Measurements from ENCODE around the gene ASTN1.
"Not testable (repeated sequence)": the region's sequence is repeated elsewhere in the genome, so short reads cannot be mapped to it uniquely, and the experiment has no call there.

The ASTN1 gene

DNA sequence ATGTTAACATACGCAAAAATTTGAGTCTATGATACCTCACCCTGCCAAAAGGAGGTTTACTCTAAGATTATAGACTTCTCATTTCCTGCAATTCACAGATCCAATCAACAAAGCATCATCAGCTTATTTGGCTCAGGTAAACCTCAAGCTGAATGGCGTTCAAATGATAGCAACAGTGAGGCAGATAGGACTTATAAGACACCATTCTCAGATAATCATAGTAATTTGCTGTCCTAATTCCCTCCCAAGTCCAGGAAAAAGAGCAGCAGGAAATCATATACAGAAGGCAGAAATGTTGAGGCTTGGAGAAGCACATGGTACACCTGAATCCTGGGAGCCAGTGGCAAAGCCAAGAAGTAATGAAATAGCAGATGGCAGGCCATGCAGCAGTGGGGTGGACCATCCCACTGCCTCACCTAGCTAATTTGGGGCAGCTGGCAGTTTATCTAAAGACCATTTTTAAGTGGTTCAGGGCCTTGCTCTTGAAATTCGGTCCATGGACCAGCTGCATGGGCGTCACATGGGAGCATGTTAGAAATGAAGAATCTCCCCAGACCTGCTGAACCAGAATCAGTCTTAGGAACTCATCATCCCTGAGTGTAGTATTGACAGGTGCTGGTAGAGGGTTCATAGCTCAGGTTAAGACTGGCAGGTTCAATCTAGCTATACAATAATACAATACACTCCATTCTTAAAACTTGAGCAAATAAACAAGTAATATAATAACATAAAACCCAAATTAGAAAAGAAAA lies 57.7 kb downstream of the ASTN1 start:
- no peak for DNase-seq (ENCODE audit: low spot score)

DNA sequence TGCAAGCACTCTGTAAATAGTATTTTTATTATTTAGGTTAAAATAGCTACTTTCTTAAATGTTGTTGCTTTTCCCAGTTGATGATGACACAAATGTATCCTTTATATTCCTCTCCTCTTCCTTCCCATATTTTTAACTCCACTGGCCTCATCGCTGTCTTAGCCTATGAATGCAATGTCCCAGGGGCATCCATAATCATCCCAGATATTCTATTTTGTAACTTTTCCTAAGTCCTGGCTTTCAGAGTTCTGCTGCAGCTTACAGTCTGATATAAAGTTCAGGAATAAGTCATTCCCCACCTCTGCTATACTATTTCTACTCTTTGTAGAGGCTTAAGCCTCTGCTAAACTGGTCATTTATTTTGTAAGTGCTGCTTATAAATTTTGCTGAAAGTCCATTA lies 58.3 kb downstream of the ASTN1 start:
- DNase-seq (ENCODE audit: low spot score): no peak

DNA sequence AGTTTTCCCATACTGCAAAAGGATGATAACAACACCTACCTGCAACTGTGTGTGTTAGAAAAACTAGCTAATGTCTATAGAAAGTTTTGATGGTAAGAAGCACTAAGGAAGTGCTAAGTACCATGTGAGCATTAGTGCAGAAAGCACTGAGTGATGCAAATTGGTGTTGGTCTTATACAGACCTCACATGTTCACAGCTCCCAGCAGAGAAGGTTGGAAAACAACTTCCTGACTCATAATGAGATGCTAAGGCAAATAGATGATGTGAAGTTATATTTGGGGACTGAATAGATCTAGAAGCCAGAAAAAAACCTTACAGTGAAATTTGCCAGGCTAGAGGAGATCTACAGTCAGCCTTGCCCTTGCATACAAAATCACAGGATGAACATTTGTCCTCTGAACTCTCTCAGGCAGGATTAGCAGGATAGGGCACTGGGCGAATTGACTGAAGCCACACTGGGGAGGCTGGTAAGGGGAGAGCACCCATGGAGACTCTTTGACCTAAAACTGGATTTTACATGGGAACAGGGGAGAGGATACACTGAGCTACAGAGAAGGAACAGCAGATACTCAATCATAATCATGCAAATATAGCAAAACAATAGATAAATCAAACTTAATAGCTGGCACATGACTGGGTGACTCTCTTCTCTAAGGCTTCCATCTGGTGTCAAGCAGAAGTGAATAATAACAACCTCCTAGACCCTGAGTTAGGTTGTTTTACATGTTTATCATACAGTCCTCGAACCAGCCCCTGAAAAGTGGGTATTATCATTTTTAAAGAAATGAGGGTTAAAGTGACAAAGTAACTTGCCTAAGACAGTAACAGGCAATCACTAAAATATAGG lies 61.3 kb downstream of the ASTN1 start:
- no peak for DNase-seq (ENCODE audit: low spot score)

DNA sequence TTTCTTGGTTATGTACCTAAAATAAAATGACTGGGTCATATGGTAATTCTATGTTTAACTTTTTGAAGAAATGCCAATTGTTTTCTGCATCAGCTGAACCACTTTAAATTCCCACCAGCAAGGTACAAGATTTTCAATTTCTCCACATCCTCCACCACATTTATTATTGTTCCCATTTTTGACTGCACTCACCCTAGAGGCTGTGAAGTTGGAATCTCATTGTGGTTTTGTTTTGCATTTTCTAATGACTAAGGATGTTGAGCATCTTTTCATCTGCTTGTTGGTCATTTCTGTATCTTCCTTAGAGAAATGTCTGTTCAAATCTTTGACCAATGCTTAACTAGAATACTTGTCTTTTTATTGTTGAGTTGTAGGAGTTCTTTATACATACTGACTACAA lies 72.5 kb downstream of the ASTN1 start:
- no peak for DNase-seq (ENCODE audit: low spot score)

DNA sequence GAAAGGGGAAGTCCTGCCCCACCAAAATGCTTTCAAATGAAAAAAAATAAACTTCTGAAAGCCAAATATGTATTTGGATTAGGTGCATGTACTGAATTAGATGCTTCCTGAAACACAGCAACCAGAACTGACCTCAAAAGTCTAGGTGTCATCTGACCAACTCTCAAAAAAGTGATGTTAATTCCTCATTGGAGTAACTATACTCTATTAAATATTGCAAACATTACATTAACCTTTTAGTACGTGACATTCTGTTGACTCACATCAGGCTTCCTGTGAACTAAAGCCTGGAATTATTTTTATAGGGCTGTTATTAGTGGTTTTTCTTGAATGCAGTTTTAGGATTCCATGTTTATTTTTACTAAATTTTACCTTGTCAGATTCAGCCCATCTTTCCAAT lies 73.5 kb downstream of the ASTN1 start:
- DNase-seq (ENCODE audit: low spot score): no peak

DNA sequence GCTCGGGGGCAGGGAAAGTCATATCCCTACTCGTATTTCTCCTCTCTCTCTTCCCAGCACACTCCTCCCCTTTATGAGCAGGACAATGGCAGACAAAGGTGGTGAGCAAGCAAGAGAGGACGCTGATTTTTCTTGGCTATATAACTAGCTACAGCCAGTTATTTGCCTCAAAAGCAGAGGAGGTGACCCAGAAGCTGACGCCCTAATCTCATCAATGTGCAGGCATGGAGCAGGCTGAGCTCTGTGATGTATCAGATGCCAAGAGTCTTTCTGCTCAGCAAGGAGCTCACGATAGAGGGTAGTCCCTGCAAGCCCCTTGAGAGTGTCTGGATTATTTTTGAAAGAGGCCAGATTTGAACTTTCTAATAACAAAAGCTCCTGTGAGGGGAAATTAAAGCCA lies 75.5 kb downstream of the ASTN1 start:
- no peak for DNase-seq (ENCODE audit: low spot score)

DNA sequence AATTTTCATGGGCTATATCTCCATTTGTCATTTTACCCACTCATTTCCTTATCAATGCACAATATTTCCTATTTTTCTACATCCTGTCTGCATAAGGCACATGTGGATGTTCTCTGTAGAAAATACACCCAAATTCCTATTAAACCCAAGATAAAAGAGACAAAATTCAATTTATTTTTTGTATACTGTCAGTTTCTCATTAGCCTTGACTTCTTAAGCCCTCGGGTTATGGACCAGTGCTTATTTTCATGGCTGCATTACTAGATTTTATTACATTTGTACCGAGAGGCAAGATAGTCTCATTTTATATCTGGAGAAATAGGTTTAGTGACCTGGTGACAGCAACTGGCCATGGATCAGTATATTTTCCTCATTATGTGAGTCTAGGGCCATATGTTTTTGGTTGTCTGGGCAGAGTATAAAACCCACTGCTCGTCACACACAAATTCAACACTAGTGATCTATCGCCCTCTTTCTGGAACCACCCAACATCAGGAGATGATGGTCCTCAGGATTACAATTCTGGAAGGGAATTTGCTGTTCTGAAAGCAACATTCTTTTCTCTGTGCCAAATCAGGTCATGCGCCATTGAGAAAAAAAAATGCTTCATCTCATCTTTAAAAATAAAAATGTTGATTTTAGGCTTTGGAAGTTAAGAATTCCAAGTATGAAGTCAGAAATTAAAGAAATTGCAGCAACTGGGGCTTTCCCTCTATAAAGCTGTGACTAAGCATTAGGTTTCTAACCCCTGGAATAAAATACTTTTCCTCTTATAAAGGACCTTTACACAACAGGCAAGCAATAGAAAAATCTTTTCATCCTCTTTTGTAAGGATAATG lies 81.4 kb downstream of the ASTN1 start:
- DNase-seq (ENCODE audit: low spot score): no peak

DNA sequence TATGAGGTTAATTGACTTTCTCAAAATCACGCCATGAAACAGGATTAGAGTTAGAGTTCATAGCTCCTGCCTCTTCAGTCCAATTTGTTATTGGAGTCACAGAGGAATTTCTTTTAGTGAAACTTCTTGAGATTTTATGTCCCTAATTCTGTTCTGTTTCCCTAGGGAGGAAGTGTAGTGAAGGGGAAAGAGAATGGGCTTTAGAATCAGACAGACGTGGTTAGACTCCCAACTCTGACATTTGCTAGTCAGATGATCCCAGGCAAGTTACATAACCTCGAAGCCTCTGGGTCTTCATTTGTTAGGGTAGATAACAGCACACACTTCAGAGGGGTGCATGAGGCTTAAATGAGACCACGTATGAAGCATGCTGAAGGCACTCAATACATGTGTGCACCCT lies 83.9 kb downstream of the ASTN1 start:
- DNase-seq (ENCODE audit: low spot score): no peak

DNA sequence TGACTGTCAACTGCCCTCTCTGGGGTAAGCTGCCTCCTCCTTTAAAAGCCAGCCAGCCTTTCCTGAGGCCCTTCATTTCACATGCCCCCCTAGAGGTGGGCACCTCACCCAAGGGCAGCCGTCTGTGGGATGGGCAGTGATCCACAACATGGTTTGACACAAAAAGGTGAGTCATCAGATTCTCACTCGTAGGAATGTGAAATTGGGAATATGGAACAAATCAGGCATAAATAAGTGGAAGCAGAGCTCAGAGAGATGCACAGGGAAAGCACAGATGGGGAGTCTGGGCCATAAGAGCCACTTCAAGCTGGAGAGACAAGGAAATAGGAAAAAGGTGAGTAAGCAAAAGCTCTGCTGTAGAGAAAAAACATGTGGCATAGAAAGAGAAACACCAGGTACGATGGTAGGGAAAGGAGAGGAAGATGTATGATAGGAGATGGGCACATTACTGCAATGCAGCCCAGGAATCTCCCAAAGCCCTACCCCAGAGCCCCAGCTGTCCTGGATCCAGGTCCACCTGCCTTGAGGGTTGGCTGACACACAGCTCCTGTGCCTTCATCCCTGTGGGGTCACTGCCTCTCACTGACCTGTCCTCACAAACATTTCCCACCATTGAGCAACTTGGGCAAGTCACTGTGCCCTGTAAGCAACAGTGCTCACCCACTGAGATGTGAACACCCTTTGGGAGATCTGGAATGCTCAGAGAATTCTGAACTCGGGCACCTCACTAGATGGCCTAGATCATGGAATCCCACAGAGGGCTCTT lies 86.6 kb downstream of the ASTN1 start:
- DNase-seq (ENCODE audit: low spot score): no peak

DNA sequence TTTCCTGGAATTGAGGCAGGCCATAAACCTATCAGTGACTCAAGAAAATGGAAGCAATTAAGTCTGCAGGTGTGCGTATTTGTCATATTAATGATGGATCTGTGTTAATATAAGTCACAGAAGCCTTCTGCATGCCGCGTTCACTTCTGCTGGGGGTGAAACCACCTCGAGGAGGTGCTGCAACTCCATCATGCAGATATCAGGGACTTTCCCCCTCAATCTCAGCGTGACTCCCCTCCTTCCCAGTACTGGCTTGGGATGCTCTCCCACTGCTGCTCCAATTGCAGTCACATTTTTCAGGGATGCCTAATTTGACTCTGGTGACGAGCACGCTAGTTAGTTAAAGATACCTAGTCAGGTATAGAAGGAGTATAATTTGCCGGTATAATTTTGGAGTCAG lies 87.5 kb downstream of the ASTN1 start:
- DNase-seq (ENCODE audit: low spot score): no peak

DNA sequence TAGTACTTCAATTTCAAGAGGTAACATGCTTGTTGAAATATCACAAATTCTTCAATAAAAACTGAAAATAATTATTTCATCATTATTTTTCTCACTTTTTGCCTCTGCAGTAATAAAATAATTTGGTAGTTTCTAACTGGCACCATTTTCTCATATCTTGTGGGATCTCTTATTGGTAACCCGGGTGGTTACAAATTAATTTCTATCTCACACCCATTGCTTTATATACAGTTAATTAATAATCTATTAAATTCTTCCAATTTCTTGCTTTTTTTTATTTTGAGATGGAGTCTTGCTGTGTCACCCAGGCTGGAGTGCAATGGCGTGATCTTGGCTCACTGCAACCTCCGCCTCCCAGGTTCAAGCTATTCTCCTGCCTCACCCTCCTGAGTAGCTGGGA lies 89.7 kb downstream of the ASTN1 start:
- DNase-seq (ENCODE audit: low spot score): not testable (repeated sequence)

DNA sequence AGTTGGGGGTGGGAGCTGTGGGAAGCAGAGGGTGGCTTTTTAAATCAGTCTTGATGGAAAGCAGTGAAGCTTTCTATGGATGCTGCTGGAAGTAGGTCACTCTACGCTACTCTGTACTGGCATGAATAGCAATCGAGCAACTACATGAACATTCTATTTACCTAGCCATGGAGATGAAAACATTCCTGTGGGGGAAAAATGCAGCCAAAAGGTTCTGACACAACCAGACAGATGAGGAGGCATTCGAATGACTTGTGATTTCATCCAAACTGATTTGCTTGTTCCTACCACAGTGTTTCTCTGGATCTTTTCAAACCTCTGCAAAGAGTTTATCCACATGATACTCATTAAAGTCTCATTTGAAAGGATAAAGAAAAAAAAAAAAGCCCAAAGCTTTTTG lies 95.0 kb downstream of the ASTN1 start:
- DNase-seq (ENCODE audit: low spot score): no peak

DNA sequence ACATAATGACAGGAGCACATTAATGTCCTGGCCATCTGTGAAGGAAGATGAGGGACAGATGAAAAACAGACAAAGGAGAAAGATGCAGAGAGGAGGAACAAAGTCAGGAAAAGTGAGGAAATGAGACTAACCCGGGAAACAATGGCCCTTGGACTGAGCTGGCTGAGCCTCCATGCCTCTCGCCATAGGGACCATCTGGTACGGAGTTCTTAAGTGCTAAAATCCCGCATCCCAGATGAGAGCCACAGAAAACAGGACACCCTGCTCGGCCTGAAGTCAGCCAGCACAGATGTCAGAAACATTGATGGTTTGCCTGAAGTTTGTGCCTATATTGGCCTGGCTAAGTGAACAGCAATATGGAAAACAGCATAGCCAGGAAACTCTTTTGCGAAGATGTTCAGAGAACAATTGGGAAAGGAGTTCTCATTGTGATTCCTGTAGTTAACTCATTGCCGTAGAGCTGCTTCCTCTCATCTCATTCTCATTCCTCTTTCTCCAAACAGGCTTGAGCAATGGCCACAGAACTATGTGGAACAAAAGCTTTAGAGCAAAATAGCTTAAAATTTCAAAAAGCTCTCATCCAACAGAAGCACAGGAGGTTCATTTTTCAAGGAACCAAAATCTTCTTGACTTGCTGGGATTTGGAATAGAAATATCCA lies 96.6 kb downstream of the ASTN1 start:
- DNase-seq (ENCODE audit: low spot score): no peak

DNA sequence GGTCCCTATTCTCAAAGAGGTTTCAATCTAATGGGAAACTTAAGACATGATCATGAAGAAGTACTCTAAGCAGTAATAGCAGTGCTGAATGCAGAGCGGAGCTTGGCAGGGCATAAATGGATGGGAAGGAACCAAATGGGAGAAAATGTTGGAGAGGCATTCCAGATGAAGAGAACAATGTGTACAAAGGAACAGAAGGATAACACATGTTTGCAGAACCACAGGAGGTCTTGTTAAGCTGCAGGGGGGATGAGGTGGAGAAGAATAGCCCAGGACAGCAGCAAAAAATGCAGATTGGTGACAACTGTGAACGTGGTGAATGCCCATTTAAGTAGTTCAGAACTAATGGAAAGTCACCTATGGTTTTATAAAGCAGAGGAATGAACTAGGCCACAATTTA lies 99.1 kb downstream of the ASTN1 start:
- DNase-seq (ENCODE audit: low spot score): no peak

DNA sequence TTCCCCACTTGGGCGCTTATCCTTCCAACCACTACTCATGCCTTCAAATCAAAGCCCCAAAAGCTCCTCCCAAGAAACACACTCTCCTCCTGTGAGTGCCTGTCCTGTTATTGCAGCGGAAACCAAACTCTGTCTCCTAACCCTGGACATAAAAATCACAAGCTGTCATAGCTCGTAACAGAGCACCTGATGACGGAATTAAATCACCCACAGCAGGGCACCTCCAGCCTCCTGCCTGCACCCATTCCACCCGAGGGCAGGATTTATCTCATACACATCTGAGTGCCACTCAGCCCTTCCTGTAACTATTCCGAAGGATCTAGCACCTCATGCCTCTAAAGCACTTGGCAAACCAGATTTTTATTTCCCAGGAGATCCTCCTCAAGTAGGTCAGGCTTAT lies 100.9 kb downstream of the ASTN1 start:
- DNase-seq (ENCODE audit: low spot score): no peak

DNA sequence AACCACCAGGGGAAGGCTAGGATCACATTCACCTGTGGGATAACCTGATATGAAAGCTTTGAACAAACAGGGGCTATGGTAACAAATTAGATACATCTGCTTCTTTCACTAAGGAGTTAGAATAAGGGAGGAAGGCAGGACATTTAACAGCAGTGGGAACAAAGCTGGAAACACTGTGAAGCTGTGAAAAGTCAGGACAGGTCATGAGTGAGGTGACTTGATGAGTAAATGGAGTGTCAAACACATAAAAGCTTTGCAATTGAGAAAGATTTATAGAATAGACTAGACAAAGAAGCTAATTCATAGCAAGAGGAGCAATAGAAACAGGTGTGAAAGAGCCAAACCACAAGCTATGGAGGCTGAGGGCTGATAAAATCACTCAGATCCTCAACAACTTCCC lies 110.0 kb downstream of the ASTN1 start:
- DNase-seq (ENCODE audit: low spot score): no peak

DNA sequence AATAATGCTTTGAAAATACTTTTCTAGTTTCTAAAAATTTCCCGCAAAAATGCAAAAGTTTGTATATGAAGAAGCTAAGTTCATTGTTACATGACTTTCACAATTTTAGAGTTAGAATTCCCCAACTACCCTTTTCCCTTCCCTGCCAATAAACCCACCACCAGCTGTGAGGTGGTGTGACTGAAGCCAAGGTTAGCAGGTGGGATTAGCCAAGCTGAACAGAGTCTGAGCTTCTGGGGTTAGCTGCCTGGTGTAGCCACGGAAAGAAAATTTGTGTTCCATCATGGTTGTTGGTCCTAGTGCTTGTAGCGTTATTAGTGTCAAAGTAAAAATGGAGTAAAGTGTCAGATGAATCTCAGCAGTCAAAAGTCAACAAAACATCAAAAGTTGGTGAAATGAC lies 110.9 kb downstream of the ASTN1 start:
- DNase-seq (ENCODE audit: low spot score): no peak

DNA sequence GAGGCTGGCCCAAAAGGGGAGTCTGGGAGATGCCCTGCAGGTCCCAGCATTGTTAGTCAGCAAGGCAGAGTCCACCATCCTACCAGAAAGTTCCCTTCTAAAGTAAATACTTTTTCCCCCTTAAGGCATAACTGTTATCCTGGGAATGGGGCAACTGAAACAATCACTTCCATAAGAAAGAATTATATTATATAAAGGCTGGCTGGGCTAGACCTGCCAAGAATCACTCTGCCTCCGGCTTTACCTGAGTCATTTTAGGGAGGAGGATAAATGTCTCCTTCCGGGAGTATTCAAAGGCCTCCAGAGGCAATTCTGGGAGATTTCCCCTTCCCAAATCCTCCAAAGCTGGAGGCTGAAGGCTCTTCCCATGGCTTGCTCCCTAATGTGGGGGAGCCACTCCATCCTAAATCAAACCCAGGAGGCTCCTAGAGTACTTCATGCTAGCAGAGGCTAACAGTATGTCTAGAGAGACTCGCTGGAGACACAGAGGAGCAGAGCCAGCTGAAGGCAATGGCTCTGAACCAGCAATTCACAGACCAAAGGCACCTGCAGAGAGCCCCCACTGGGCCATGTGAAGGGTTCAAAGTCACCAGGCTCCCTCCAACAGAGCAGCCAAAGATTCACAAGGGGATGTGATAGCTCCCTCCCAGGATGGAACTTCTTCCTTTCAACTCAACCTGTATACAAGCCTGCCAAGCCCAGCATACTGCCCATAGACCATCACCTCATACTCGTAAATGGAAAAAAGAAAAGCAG lies 116.0 kb downstream of the ASTN1 start:
- no peak for DNase-seq (ENCODE audit: low spot score)

DNA sequence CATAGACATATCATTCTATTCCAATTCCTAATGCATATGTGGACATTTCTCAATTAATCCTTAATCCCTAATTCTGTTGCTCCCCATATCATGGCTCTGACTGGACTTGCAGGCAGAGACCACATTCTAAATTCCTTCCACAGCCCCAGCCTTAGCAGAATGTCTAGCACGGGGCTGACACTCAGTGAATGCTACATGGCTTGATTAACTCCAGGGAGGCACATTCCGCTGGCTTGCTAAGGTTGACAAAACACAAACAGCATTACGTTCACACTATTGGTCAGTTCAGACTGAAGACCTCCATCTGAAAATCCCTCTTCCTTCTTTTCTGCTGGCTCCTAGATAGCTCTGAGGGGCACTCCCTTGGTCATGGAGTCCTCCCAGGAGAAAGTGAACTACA lies 119.4 kb downstream of the ASTN1 start:
- DNase-seq (ENCODE audit: low spot score): no peak

DNA sequence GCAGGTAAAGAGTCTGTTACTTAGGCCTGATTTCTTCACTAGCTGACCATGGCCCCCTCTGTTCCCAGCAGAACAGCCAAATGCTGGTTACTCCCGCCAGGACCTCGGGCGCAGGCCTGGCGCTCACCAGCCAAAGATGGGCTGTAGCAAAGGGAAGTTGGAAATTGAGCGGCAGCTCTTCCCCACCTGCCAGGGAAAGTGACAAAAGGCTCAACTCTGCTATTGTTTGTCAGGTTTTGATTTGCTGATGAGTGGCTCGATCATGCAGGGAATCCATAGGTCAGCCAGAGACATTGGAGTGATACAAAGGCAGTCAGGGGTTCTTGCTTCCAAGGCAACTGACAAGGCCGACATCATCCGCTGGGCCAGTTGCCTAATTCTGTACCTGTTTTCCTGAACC lies 120.1 kb downstream of the ASTN1 start:
- DNase-seq (ENCODE audit: low spot score): no peak

DNA sequence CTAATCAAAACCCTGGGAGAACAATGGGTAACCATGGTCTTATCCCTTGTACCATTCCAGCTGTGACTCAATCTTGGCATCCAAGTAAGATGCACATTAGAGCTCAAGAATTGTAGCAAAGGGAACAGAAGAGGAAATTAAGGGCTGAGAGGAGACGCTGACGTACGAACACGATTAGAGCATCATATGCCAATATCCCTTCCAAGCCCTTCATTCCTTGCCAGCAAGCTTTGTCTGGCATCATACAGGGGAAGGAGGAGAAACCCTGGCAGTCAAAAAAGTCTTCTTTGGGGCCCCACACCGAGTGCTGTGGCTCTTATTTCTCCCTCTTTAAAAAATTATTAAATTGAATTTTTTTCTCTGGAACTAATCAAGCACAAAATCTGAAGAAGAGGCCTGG lies 120.9 kb downstream of the ASTN1 start:
- DNase-seq (ENCODE audit: low spot score): no peak

Data from ecto neural progenitor cell (in vitro differentiated cells).